ENCODE results near the gene ASGR2. TPM values are rescaled to one million over a fixed set of nuclear protein-coding genes. Genes with fewer than 3 reads are reported as not detected.

The ASGR2 gene
- total RNA-seq, 1 donor from 2014 or later: not detected

- no peak for DNase-seq (ENCODE audit: low spot score in 2 of 2, unreplicated experiment in 2 of 2)
- Mint-ChIP-seq H3K27me3 (ENCODE audit: low read depth) (no peaks in the 10 kb centered on the region), H3K36me3 (no peaks in the 10 kb centered on the region), H3K9me3 (no peaks in the 10 kb centered on the region), H3K4me1 (no peaks in the 10 kb centered on the region), H3K4me3 (no peak overlapping the region), H3K27ac (no peak overlapping the region)
- no peak for TF ChIP-seq CTCF (IDR thresholded peaks at IDR 0.05; ENCODE audit: unreplicated experiment)
Measured at GRCh38 chr17:7108981-7109380, 5.6 kb downstream of the ASGR2 start.

- no peaks in the 10 kb centered on the region for H3K36me3 Mint-ChIP-seq
- no peak for DNase-seq (ENCODE audit: low spot score in 2 of 2, unreplicated experiment in 2 of 2)
- H3K27ac Mint-ChIP-seq: no peak overlapping the region
- H3K4me3 Mint-ChIP-seq: no peak overlapping the region
- H3K27me3 Mint-ChIP-seq (ENCODE audit: low read depth): peaks cover under 1% of the 10 kb centered on the region
- no peaks in the 10 kb centered on the region for H3K4me1 Mint-ChIP-seq
- TF ChIP-seq CTCF (IDR thresholded peaks at IDR 0.05; ENCODE audit: unreplicated experiment): no peak
- H3K9me3 Mint-ChIP-seq: no peaks in the 10 kb centered on the region
Measured at GRCh38 chr17:7108560-7108925, 6.1 kb downstream of the ASGR2 start.

GRCh38 chr17:7107795-7108559 is 6.6 kb downstream of the ASGR2 start:
- no peak overlapping the region for H3K4me3 Mint-ChIP-seq
- peaks cover 6% of the 10 kb centered on the region for H3K27me3 Mint-ChIP-seq (ENCODE audit: low read depth)
- no peaks in the 10 kb centered on the region for H3K9me3 Mint-ChIP-seq

GRCh38 chr17:7107012-7107754 is 7.4 kb downstream of the ASGR2 start:
- TF ChIP-seq CTCF (IDR thresholded peaks at IDR 0.05; ENCODE audit: unreplicated experiment): no peak
- H3K4me3 Mint-ChIP-seq: no peak overlapping the region
- no peaks in the 10 kb centered on the region for H3K4me1 Mint-ChIP-seq
- H3K9me3 Mint-ChIP-seq: no peaks in the 10 kb centered on the region
- H3K27ac Mint-ChIP-seq: no peak overlapping the region
- no peaks in the 10 kb centered on the region for H3K36me3 Mint-ChIP-seq
- peaks cover 14% of the 10 kb centered on the region for H3K27me3 Mint-ChIP-seq (ENCODE audit: low read depth)
- DNase-seq (ENCODE audit: low spot score in 2 of 2, unreplicated experiment in 2 of 2): no peak

More at GRCh38 chr17:7107795-7108559, 6.6 kb downstream of the ASGR2 start:
- no peaks in the 10 kb centered on the region for H3K36me3 Mint-ChIP-seq
- no peaks in the 10 kb centered on the region for H3K4me1 Mint-ChIP-seq
- no peak for TF ChIP-seq CTCF (IDR thresholded peaks at IDR 0.05; ENCODE audit: unreplicated experiment)
- no peak for DNase-seq (ENCODE audit: low spot score in 2 of 2, unreplicated experiment in 2 of 2)
- H3K27ac Mint-ChIP-seq: no peak overlapping the region

- no peak overlapping the region for H3K27ac Mint-ChIP-seq
- peaks cover 35% of the 10 kb centered on the region for H3K27me3 Mint-ChIP-seq (ENCODE audit: low read depth)
- H3K9me3 Mint-ChIP-seq: no peaks in the 10 kb centered on the region
- no peak for DNase-seq (ENCODE audit: low spot score in 2 of 2, unreplicated experiment in 2 of 2)
- no peaks in the 10 kb centered on the region for H3K4me1 Mint-ChIP-seq
- no peak for TF ChIP-seq CTCF (IDR thresholded peaks at IDR 0.05; ENCODE audit: unreplicated experiment)
- H3K36me3 Mint-ChIP-seq: no peaks in the 10 kb centered on the region
- no peak overlapping the region for H3K4me3 Mint-ChIP-seq
Measured at GRCh38 chr17:7102421-7102820, 12.2 kb downstream of the ASGR2 start.

All from mesothelial cell of epicardium (in vitro differentiated cells).